Measurements from ENCODE around the gene LCN10. TPM values are rescaled to one million over a fixed set of nuclear protein-coding genes. Genes with fewer than 3 reads are reported as not detected.
"Not testable (repeated sequence)": the region's sequence is repeated elsewhere in the genome, so short reads cannot be mapped to it uniquely, and the experiment has no call there.

LCN10 gene
- total RNA-seq, 1 experiment from 2014 or later: not detected

- ATAC-seq; H3K36me3 ChIP-seq (ENCODE audit: control insufficient read depth, insufficient read depth, low read length); H3K27me3 ChIP-seq (ENCODE audit: control insufficient read depth, insufficient read depth, low read length); intact Hi-C loops (cut with micrococcal nuclease; ENCODE audit: unreplicated experiment); BruUV-seq (replicated peaks); DNase-seq (ENCODE audit: low read depth, low spot score); CTCF ChIA-PET; H3K9me3 ChIP-seq (ENCODE audit: control insufficient read depth, insufficient read depth, low read depth, low read length); in situ Hi-C loops (cut with HindIII; ENCODE audit: low pct_unique_long_range_greater_than_20kb, low sequenced_read_pairs): not testable (repeated sequence)
- POLR2A ChIA-PET: interaction anchor here (0.6 kb wide), 1 partner anchor 11 kb away, joined by 3 read pairs; no protein-coding TSS in a partner anchor
- Histone ChIP-seq H3K27ac (ENCODE audit: low read length) (peak overlapping the region; percentile 74), H3K4me3 (ENCODE audit: low read depth in 2 of 2, low read length in 2 of 2) (peak overlapping the region; percentile 18 to 50), H3K4me1 (ENCODE audit: control insufficient read depth, insufficient read depth, low read length) (peaks cover 11% of the 10 kb centered on the region)
Measured at GRCh38 chr9:136788644-136789522, 46.1 kb upstream of the LCN10 start.

- TF ChIP-seq TCF7L2 (IDR thresholded peaks at IDR 0.05; ENCODE audit: low read depth, low read length): no peak
- TF ChIP-seq, protein P1, sequence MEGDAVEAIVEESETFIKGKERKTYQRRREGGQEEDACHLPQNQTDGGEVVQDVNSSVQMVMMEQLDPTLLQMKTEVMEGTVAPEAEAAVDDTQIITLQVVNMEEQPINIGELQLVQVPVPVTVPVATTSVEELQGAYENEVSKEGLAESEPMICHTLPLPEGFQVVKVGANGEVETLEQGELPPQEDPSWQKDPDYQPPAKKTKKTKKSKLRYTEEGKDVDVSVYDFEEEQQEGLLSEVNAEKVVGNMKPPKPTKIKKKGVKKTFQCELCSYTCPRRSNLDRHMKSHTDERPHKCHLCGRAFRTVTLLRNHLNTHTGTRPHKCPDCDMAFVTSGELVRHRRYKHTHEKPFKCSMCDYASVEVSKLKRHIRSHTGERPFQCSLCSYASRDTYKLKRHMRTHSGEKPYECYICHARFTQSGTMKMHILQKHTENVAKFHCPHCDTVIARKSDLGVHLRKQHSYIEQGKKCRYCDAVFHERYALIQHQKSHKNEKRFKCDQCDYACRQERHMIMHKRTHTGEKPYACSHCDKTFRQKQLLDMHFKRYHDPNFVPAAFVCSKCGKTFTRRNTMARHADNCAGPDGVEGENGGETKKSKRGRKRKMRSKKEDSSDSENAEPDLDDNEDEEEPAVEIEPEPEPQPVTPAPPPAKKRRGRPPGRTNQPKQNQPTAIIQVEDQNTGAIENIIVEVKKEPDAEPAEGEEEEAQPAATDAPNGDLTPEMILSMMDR (IDR thresholded peaks at IDR 0.05): peak; percentile 84
- TF ChIP-seq SIN3A (IDR thresholded peaks at IDR 0.05; ENCODE audit: borderline replicate concordance, insufficient read depth, low read depth, low read length): no peak
- TF ChIP-seq, protein P2, sequence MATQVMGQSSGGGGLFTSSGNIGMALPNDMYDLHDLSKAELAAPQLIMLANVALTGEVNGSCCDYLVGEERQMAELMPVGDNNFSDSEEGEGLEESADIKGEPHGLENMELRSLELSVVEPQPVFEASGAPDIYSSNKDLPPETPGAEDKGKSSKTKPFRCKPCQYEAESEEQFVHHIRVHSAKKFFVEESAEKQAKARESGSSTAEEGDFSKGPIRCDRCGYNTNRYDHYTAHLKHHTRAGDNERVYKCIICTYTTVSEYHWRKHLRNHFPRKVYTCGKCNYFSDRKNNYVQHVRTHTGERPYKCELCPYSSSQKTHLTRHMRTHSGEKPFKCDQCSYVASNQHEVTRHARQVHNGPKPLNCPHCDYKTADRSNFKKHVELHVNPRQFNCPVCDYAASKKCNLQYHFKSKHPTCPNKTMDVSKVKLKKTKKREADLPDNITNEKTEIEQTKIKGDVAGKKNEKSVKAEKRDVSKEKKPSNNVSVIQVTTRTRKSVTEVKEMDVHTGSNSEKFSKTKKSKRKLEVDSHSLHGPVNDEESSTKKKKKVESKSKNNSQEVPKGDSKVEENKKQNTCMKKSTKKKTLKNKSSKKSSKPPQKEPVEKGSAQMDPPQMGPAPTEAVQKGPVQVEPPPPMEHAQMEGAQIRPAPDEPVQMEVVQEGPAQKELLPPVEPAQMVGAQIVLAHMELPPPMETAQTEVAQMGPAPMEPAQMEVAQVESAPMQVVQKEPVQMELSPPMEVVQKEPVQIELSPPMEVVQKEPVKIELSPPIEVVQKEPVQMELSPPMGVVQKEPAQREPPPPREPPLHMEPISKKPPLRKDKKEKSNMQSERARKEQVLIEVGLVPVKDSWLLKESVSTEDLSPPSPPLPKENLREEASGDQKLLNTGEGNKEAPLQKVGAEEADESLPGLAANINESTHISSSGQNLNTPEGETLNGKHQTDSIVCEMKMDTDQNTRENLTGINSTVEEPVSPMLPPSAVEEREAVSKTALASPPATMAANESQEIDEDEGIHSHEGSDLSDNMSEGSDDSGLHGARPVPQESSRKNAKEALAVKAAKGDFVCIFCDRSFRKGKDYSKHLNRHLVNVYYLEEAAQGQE (IDR thresholded peaks at IDR 0.05; ENCODE audit: insufficient read depth in 1 of 2, low read depth in 2 of 2, low read length in 1 of 2): no peak
- no peak for TF ChIP-seq POLR2AphosphoS5 (IDR thresholded peaks at IDR 0.05; ENCODE audit: low read depth, low read length)
- peak overlapping the region; percentile 74 for H3K27ac ChIP-seq (ENCODE audit: low read length)
- H3K27me3 ChIP-seq (ENCODE audit: control insufficient read depth, insufficient read depth, low read length): no peaks in the 10 kb centered on the region
- H3K4me3 ChIP-seq (ENCODE audit: low read depth in 2 of 2, low read length in 2 of 2): peak overlapping the region; percentile 18 to 50
- intact Hi-C loops (cut with micrococcal nuclease; ENCODE audit: unreplicated experiment): no loop called here
- ATAC-seq (no peak), DNase-seq (ENCODE audit: low read depth, low spot score) (peak; percentile 43)
- BruUV-seq (replicated peaks): no TSS peak
- no peaks in the 10 kb centered on the region for H3K9me3 ChIP-seq (ENCODE audit: control insufficient read depth, insufficient read depth, low read depth, low read length)
- peaks cover 11% of the 10 kb centered on the region for H3K4me1 ChIP-seq (ENCODE audit: control insufficient read depth, insufficient read depth, low read length)
- no peaks in the 10 kb centered on the region; the same call in 1 of the 2 replicates for H3K36me3 ChIP-seq (ENCODE audit: control insufficient read depth, insufficient read depth, low read length)
- POLR2A ChIA-PET: no interaction called here
- CTCF ChIA-PET: no interaction called here
- in situ Hi-C loops (cut with HindIII; ENCODE audit: low pct_unique_long_range_greater_than_20kb, low sequenced_read_pairs): no loop called here
Measured at GRCh38 chr9:136787690-136788400, 45.1 kb upstream of the LCN10 start.

GRCh38 chr9:136786983-136787382, 44.2 kb upstream of the LCN10 start:
- DNase-seq (ENCODE audit: low read depth, low spot score); in situ Hi-C loops (cut with HindIII; ENCODE audit: low pct_unique_long_range_greater_than_20kb, low sequenced_read_pairs); POLR2A ChIA-PET; H3K4me3 ChIP-seq (ENCODE audit: low read depth in 2 of 2, low read length in 2 of 2); H3K36me3 ChIP-seq (ENCODE audit: control insufficient read depth, insufficient read depth, low read length); H3K9me3 ChIP-seq (ENCODE audit: control insufficient read depth, insufficient read depth, low read depth, low read length); BruUV-seq (replicated peaks); H3K4me1 ChIP-seq (ENCODE audit: control insufficient read depth, insufficient read depth, low read length); ATAC-seq; H3K27me3 ChIP-seq (ENCODE audit: control insufficient read depth, insufficient read depth, low read length); H3K27ac ChIP-seq (ENCODE audit: low read length); CTCF ChIA-PET; intact Hi-C loops (cut with micrococcal nuclease; ENCODE audit: unreplicated experiment): not testable (repeated sequence)
